B cell (primary cell): ENCODE results near the gene AFF3. TPM values are rescaled to one million over a fixed set of nuclear protein-coding genes. Genes with fewer than 3 reads are reported as not detected.

ENCODE experiments used
- ATAC-seq: fragments of 200-7000 bp; cut with Tn5 transposase; one replicate; pipeline ENCODE4 v1.10.0; 2021; ENCODE audit warnings: low read depth, mild to moderate bottlenecking, moderate number of reproducible peaks, moderate library complexity
- CTCF ChIA-PET: fragments of 350-600 bp; sonication (Branson Sonifier 250); formaldehyde crosslinking; loops from one replicate; lab custom pipeline; 2021; ENCODE audit warnings: antibody characterized with exemption, inconsistent platforms; lab: Charles Lee
- POLR2A ChIA-PET: fragments of 350-600 bp; sonication (Branson Sonifier 250); formaldehyde crosslinking; loops from one replicate; lab custom pipeline; 2021; ENCODE audit warnings: antibody characterized with exemption; lab: Charles Lee
- DNase-seq: peaks from one replicate; pipeline ENCODE4 v3.0.0; 2013
- H2AFZ ChIP-seq: 2 replicates; pipeline ENCODE4 v1.6.1; 2012; ENCODE audit warnings: mild to moderate bottlenecking, low read depth, low read length; ENCODE audit not compliant: insufficient read depth, poor library complexity, severe bottlenecking
- H3K27ac ChIP-seq, 2 donors: 1 replicate in 1 of 2; 2 replicates in 1 of 2; pipeline ENCODE4 v1.5.1; 2012 to 2013; ENCODE audit warnings: low read length in 2 of 2, mild to moderate bottlenecking in 2 of 2, moderate library complexity in 1 of 2
- H3K27me3 ChIP-seq, 4 experiments: fragments of 200-600 bp in 1 of 4; sonication (generic) in 1 of 4; replicated peaks in 1 of 4; 1 replicate in 2 of 4; 2 replicates in 2 of 4; pipeline versions ENCODE4 v1.6.1 to v1.7.0; 2013 to 2016; ENCODE audit warnings: low read length in 3 of 4, mild to moderate bottlenecking in 2 of 4, mixed read lengths in 1 of 4, moderate library complexity in 1 of 4; ENCODE audit not compliant: insufficient read depth in 4 of 4, control insufficient read depth in 3 of 4; ENCODE audit errors: control extremely low read depth in 1 of 4
- H3K36me3 ChIP-seq, 2 experiments: replicated peaks in 1 of 2; 1 replicate in 1 of 2; 2 replicates in 1 of 2; pipeline versions ENCODE4 v1.6.1 to v1.7.1; 2013; ENCODE audit warnings: low read length in 1 of 2; ENCODE audit not compliant: insufficient read depth in 2 of 2, control insufficient read depth in 1 of 2; ENCODE audit errors: control extremely low read depth in 1 of 2, extremely low read depth in 1 of 2
- H3K4me1 ChIP-seq, 2 donors: fragments of 200-600 bp in 1 of 2; sonication (generic) in 1 of 2; 1 replicate in 1 of 2; 2 replicates in 1 of 2; pipeline versions ENCODE4 v1.5.1 to v1.6.1; 2013 to 2017; ENCODE audit warnings: low read length in 2 of 2; ENCODE audit not compliant: control insufficient read depth in 2 of 2, insufficient read depth in 2 of 2
- H3K4me2 ChIP-seq: replicated peaks from 2 replicates; pipeline ENCODE3; 2012; ENCODE audit warnings: mild to moderate bottlenecking, low read depth, low read length; ENCODE audit not compliant: poor library complexity, severe bottlenecking
- H3K4me3 ChIP-seq, 5 experiments: fragments of 200-600 bp in 1 of 5; sonication (generic) in 1 of 5; 1 replicate in 3 of 5; 2 replicates in 2 of 5; pipeline versions ENCODE4 v1.5.1 to v1.7.0; 2011 to 2016; ENCODE audit warnings: low read length in 4 of 5, mild to moderate bottlenecking in 4 of 5, low read depth in 2 of 5, control low read depth in 1 of 5, moderate library complexity in 1 of 5; ENCODE audit not compliant: insufficient read depth in 1 of 5; ENCODE audit errors: control extremely low read depth in 1 of 5, extremely low read depth in 1 of 5
- H3K79me2 ChIP-seq: fragments of 200-600 bp; sonication (generic); one replicate; pipeline ENCODE4 v1.6.0; 2016; ENCODE audit warnings: low read length; ENCODE audit not compliant: control insufficient read depth, insufficient read depth
- H3K9ac ChIP-seq: fragments of 200-600 bp; sonication (generic); 2 replicates; pipeline ENCODE4 v1.6.1; 2017; ENCODE audit warnings: mild to moderate bottlenecking, low read length, moderate library complexity
- H3K9me3 ChIP-seq, 3 donors: one replicate each; pipeline versions ENCODE4 v1.6.1 to v1.7.1; 2013; ENCODE audit warnings: low read length in 2 of 3; ENCODE audit not compliant: control insufficient read depth in 2 of 3, insufficient read depth in 1 of 3; ENCODE audit errors: control extremely low read depth in 1 of 3
- H4K20me1 ChIP-seq: 2 replicates; pipeline ENCODE4 v1.6.0; 2012; ENCODE audit warnings: mild to moderate bottlenecking, low read length; ENCODE audit not compliant: insufficient read depth, control insufficient read depth, poor library complexity, severe bottlenecking
- H3K27ac Mint-ChIP-seq: one replicate; pipeline ENCODE4 v1.8.0; 2021; ENCODE audit warnings: mixed read lengths
- H3K27me3 Mint-ChIP-seq: one replicate; pipeline ENCODE4 v1.8.0; 2021; ENCODE audit warnings: mixed read lengths
- H3K4me1 Mint-ChIP-seq: one replicate; pipeline ENCODE4 v1.8.0; 2021; ENCODE audit warnings: mixed read lengths
- H3K4me3 Mint-ChIP-seq: one replicate; pipeline ENCODE4 v1.8.0; 2021; ENCODE audit warnings: mixed read lengths
- H3K9me3 Mint-ChIP-seq: one replicate; pipeline ENCODE4 v1.8.0; 2022; ENCODE audit warnings: mixed read lengths; ENCODE audit not compliant: insufficient read depth
- EZH2 ChIP-seq: IDR thresholded peaks from 2 replicates; pipeline ENCODE4 v1.6.1; 2012; ENCODE audit warnings: borderline replicate concordance, low read depth, mild to moderate bottlenecking, moderate library complexity, low read length; ENCODE audit not compliant: insufficient read depth, poor library complexity, severe bottlenecking
- WGBS: methylation state at CpG from one replicate; pipeline ENCODE4 v1.1.5; 2013; ENCODE audit warnings: missing lambda C conversion rate; ENCODE audit not compliant: insufficient coverage; 5-methylcytosine and 5-hydroxymethylcytosine counted together
- intact Hi-C: fragments of 100-400 bp; cut with micrococcal nuclease; formaldehyde crosslinking; loops from one replicate; pipeline ENCODE4 v1.10.0; 2022
- polyA plus RNA-seq: library from polyadenylated mRNA; depleted of rRNA; stranded (reverse); fragments of >200 nt; gene quantifications from 2 replicates; pipeline ENCODE4 v1.2.3, GENCODE V29; 2012
- total RNA-seq, 2 donors: library from RNA; stranded (reverse); fragments of 120-200 nt in 1 of 2; gene quantifications; 1 replicate in 1 of 2; 2 replicates in 1 of 2; pipeline versions ENCODE4 v1.2.3 to v1.2.4, GENCODE V29; 2013 to 2022
- TF ChIP-seq, protein P1 (sequence below): fragments of 200-600 bp; IDR thresholded peaks from one replicate; pipeline ENCODE4 v1.8.0; 2022; ENCODE audit warnings: antibody characterized with exemption, mild to moderate bottlenecking

Gene AFF3
- total and polyA plus RNA-seq, 2 donors (not counting 1 experiment from before 2014, with no cell fraction given), result 117 to 830 TPM

DNA sequence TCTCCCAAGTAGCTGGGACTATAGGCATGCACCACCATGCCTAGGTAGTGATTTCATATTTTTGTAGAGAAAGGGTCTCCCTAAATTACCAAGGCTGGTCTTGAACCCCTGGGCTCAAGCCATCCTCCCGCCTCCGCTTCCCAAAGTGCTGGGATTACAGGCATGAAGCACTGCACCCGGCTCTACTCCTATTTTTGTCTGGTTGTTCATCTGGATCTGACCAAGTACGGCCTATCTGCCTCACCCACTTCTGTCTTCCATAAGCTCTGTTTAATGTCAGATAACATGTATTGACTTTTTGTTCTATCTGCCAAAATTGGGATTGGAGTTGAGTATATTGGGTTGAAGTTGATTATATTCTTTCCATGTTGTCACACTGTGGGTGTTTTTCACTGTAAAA is 198.4 kb downstream of the AFF3 start:
- no peak for TF ChIP-seq EZH2
- TF ChIP-seq, protein P1, sequence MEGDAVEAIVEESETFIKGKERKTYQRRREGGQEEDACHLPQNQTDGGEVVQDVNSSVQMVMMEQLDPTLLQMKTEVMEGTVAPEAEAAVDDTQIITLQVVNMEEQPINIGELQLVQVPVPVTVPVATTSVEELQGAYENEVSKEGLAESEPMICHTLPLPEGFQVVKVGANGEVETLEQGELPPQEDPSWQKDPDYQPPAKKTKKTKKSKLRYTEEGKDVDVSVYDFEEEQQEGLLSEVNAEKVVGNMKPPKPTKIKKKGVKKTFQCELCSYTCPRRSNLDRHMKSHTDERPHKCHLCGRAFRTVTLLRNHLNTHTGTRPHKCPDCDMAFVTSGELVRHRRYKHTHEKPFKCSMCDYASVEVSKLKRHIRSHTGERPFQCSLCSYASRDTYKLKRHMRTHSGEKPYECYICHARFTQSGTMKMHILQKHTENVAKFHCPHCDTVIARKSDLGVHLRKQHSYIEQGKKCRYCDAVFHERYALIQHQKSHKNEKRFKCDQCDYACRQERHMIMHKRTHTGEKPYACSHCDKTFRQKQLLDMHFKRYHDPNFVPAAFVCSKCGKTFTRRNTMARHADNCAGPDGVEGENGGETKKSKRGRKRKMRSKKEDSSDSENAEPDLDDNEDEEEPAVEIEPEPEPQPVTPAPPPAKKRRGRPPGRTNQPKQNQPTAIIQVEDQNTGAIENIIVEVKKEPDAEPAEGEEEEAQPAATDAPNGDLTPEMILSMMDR, result no peak
- ATAC-seq (no peak), DNase-seq (no peak)
- Histone ChIP-seq H3K4me3 (no peak overlapping the region), H3K79me2 (peaks cover 89% of the 10 kb centered on the region), H4K20me1 (peaks cover 98% of the 10 kb centered on the region), H3K9me3 (no peaks in the 10 kb centered on the region), H3K27ac (no peak overlapping the region), H3K36me3 (peaks cover 2 to 80% of the 10 kb centered on the region in 2 experiments), H3K9ac (no peak overlapping the region), H2AFZ (no peak overlapping the region), H3K4me2 (no peak overlapping the region), H3K27me3 (no peaks in the 10 kb centered on the region), H3K4me1 (no peaks in the 10 kb centered on the region)
- intact Hi-C loops, result no loop called here
- no peaks in the 10 kb centered on the region for H3K9me3 Mint-ChIP-seq
- peaks cover 6% of the 10 kb centered on the region for H3K4me1 Mint-ChIP-seq
- H3K4me3 Mint-ChIP-seq, result no peak overlapping the region
- CTCF ChIA-PET, result no interaction called here
- no peak overlapping the region for H3K27ac Mint-ChIP-seq
- POLR2A ChIA-PET, result interaction anchor here (0.6 kb wide), 1 partner anchor 14 kb away, joined by 6 read pairs; no protein-coding TSS in a partner anchor
- no peaks in the 10 kb centered on the region for H3K27me3 Mint-ChIP-seq
- WGBS, result no CpG with 5 or more reads among the region's 4 CpGs

DNA sequence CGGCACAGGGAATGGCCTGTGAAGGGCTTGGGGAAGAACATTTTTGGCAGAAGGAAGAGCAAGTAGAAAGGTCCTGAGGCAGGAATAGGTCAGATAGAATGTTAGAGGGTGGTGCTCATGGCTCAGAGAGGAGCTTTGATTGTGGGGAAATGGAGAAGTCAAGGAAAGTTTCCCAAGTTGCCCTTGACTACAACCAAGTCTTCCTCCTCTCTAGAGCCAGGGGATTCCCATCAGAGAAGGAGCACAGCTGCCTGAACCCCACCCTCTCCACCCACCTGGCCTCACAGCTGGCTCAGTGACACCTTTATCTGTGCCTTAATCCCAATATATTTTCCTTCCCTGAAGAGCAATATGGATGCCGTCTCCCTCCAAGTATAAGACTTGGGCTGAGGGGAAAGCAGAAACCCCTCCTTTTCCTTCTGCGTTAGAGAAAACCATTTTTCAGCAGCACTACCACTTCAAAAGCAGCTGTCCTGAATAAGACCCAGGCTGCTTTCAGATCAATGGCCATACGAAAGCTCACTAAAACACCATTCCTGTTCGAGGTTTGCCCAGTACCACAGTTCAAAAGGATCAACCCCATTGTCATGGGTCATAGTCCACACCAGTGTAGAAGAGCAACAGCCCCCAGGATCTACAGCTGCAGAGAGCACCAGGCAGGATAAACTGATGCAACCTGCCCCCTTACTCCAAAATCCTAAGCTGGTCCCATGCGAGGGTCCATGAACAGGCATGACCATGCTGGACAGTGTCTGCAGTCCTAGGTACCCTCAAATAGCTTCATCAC is 199.6 kb downstream of the AFF3 start:
- Mint-ChIP-seq H3K4me1 (peaks cover 9% of the 10 kb centered on the region), H3K4me3 (no peak overlapping the region), H3K9me3 (no peaks in the 10 kb centered on the region), H3K27me3 (no peaks in the 10 kb centered on the region), H3K27ac (no peak overlapping the region)
- peaks cover 91% of the 10 kb centered on the region for H4K20me1 ChIP-seq
- TF ChIP-seq EZH2, result no peak
- TF ChIP-seq, protein P1, result no peak
- DNase-seq (no peak), ATAC-seq (no peak)
- no peak overlapping the region for H3K4me2 ChIP-seq
- H3K27ac ChIP-seq, result peak overlapping the region in 1 of 2 donors; percentile 20
- no peak overlapping the region for H3K4me3 ChIP-seq
- H3K36me3 ChIP-seq, result peaks cover 2 to 81% of the 10 kb centered on the region in 2 experiments
- POLR2A ChIA-PET, result no interaction called here
- H2AFZ ChIP-seq, result no peak overlapping the region
- H3K79me2 ChIP-seq, result peaks cover 90% of the 10 kb centered on the region
- H3K4me1 ChIP-seq, result no peaks in the 10 kb centered on the region
- no peak overlapping the region for H3K9ac ChIP-seq
- intact Hi-C loops, result no loop called here
- H3K27me3 ChIP-seq, result no peaks in the 10 kb centered on the region
- no peaks in the 10 kb centered on the region for H3K9me3 ChIP-seq
- CTCF ChIA-PET, result interaction anchor here (0.7 kb wide), 1 partner anchor 788 kb away, joined by 6 read pairs; the partner anchor contains the start of genes LIPT1 and TSGA10
- 100% methylated on average over 4 of the region's 6 CpGs for WGBS
